GM20431 (cell line): Measurements from ENCODE around the gene IRAK3.
"Not testable (repeated sequence)": the region's sequence is repeated elsewhere in the genome, so short reads cannot be mapped to it uniquely, and the experiment has no call there.

Experiments used
- in situ Hi-C: fragments of 300-500 bp; cut with MseI, MboI; formaldehyde crosslinking; loops from one replicate; pipeline ENCODE4 v1.15.0; 2020; ENCODE audit warnings: low sequenced_read_pairs; ENCODE audit not compliant: unreplicated experiment

IRAK3 gene

GRCh38 chr12:66296176-66296683, 107.2 kb downstream of the IRAK3 start:
- in situ Hi-C loops: no loop called here

DNA sequence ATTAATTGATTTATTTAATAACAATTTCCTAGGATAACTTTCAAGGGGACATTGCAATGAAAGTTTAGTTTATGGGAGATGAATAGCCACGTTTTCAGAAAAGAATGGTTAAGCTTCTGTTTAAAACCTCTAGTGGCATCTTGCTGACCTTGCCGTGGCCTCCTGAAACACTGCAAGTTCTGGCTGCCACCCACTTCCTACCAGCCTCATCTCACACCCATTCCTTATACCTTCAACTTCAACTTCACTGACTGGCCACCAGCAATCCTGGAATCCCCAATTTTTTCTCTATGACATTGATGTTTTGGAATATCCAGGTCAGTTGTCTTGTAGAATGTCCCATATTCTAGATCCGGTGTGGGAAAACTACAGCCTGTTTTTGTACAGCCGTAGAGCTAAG, 108.1 kb downstream of the IRAK3 start:
- in situ Hi-C loops: no loop called here

GRCh38 chr12:66297923-66298322, 108.9 kb downstream of the IRAK3 start:
- in situ Hi-C loops: no loop called here

GRCh38 chr12:66301944-66302826, 113.2 kb downstream of the IRAK3 start, which contains the start of gene HELB:
Gene HELB (plus strand): TSS chr12:66302493. CDS start chr12:66302604, 111 bp downstream.
- in situ Hi-C loops: no loop called here

GRCh38 chr12:66302827-66303169, 113.8 kb downstream of the IRAK3 start:
- in situ Hi-C loops: no loop called here

DNA sequence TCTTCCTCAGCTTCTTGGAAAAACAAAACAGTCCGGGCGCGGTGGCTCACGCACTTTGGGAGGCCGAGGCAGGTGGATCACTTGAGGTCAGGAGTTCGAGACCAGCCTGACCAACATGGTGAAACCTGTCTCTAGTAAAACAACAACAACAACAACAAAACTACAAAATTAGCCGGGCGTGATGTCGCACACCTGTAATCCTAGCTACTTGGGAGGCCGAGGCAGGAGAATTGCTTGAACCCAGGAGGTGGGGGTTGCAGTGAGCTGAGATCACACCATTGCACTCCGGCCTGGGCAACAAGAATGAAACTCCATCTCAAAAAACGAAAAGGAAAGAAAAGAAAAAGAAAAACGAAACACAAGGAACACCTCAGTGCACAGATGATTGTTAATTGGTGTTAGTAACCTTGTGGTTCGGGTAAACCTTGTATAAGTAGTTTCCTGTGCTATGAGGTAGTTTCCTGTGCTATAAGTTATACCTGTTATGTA, 114.3 kb downstream of the IRAK3 start:
- in situ Hi-C loops: not testable (repeated sequence)
